Cardiac septum (tissue), 1 donor: ENCODE results near the gene DCHS2. TPM values are rescaled to one million over a fixed set of nuclear protein-coding genes. Genes with fewer than 3 reads are reported as not detected.

Source experiments
- DNase-seq: peaks from one replicate; pipeline ENCODE4 v3.0.0-alpha.2; 2020; ENCODE audit warnings: low spot score
- intact Hi-C: fragments of 100-400 bp; cut with DNase I; formaldehyde crosslinking; loops from one replicate; pipeline ENCODE4 v1.14.0; 2022
- total RNA-seq: library from RNA; stranded (reverse); fragmentation: NEBNext Ultra II Directional; extraction: Animal tissue kit (Norgen Biotek cat#: 25700); gene quantifications from one replicate; pipeline ENCODE4 v1.2.1, GENCODE V29; 2021
- donor health status: DM: no; HTN: no; CAD: no.

The DCHS2 gene
- total RNA-seq, 1 donor from 2014 or later: not detected

DNA sequence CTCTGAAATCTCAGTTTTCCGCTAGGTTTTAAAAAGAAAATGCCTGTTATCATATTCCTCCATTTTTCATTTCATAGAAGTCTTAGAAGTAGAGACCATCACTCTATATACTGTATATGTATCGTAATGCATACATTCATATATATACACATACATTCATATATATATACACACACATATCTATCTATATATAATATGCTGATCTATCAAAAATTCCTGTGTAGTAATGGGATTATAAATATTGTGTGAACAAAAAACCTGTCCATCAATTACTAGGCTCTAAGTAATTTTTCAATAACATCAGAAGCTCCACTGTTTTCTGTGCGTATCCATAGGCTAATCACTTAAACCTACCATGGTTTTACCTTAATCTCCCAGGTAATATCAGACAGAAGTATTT lies 150.2 kb downstream of the DCHS2 start:
- intact Hi-C loops: no loop called here
- no peak for DNase-seq

DNA sequence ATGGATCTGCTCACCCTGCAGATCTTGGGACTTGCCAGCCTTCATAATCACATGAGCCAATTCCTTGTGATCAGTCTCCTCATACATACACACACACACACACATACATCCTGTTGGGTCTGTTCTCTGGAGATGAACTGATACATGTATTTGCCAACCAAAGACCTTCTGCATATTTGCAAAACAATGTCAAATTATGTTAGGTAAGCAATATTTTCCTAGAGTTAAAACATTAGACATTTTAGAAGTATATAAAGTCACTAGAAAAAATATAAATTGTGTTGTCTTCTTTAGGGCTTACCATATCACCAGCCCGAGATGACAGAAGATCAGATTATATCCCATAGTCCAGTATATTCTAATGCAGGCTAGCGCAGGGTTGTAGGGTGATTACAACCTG lies 156.0 kb downstream of the DCHS2 start:
- intact Hi-C loops: no loop called here
- DNase-seq: no peak

DNA sequence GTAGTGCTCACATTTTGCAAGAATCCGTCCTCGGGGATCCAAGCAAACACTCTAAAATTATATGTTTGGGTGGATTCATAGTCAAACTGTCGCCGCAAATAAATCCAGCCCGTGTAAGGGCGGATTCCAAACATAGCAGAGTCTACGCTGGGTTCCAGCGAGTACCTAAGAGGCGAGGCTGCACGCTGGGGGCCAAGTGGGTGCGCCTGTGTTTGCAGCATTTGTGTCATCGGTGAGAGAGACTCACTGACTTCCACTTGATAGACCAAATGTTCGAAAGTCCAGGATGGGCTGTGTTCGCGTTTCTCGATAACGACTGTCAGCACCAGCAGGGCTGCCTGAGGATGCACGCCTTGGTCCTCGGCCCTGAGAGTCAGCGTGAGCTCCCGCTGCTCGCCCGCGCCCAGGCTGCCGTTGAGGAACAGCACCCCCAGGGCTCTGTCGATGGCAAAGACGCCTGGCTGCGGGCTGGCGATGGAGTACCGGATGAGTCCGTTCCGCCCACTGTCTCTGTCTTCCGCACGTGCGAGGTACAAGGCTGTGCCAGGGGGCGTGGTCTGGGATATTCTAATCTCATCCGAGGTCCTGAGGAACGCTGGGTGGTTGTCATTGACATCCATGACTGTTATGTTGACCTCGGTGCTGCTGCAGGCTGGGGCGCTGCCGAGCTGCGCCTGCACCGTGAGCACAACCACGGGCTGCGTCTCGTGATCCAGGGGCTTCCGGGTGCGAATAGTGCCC lies 158.7 kb downstream of the DCHS2 start:
- DNase-seq: no peak
- intact Hi-C loops: loop anchor here (5.0 kb wide), 1 partner anchor 174 kb away; no protein-coding TSS in a partner anchor

DNA sequence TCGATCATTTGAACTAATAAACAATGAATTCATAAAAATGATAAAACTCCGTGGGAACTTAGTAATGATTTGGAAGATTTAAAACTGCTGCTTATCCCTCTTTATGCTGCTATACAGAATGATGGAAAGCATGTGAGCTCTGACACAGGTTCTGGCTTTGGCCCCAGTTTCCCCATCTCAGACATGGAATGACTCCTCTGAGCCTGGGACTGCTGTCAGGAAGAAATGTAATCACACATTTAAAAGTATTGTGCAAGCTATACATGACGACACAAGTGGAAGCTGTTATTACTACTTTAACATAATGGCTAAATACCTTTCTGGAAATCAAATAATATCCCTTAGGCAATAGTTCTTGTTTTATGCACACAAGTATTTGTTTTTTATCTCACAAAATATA lies 161.7 kb downstream of the DCHS2 start:
- intact Hi-C loops: loop anchor here (5.0 kb wide), 1 partner anchor 177 kb away; no protein-coding TSS in a partner anchor
- DNase-seq: no peak

DNA sequence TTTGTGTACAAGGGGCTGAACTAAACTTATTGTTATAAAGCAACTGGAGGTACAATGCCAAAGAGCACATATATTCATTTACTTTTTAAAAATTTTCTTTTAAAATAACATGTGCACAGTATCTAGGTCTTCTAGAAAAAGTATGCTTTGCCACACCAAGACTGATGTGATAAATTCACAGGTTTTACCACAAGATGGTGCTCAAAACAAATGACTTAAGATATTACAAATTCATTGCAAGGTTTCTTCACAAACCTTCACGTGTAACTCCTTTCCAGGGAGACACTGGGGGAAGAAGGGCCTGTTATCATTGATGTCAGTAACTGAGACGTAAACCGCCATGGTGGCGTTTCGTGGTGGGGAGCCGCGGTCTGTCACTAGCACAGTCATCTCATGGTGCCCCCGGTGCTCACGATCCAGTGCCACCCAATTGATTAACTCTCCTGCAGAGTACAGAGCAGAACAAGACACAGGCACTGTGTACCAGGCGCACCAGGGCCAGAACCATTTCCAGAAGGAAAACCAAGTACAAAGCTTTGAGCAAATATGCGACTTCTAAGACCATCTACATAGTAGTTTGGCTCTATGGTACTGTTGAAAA lies 162.2 kb downstream of the DCHS2 start:
- intact Hi-C loops: no loop called here
- no peak for DNase-seq

DNA sequence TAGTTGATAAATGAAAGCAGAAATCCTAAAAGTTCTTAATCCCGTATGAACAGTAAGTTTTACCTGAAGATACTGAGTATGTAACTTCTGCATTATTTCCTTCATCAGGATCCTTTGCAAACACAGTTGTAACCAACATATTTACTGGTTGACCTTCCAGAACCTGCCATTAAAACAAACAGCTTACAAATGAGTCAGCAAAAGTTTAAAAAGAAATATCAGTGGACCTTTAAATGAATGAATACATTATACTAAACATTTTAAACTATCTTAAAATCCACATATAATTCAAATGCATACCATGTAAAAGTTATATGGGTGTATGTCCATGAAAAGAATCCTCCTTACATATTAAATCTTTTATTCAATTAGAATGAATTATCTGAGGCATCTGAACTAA lies 163.6 kb downstream of the DCHS2 start:
- DNase-seq: no peak
- intact Hi-C loops: no loop called here

DNA sequence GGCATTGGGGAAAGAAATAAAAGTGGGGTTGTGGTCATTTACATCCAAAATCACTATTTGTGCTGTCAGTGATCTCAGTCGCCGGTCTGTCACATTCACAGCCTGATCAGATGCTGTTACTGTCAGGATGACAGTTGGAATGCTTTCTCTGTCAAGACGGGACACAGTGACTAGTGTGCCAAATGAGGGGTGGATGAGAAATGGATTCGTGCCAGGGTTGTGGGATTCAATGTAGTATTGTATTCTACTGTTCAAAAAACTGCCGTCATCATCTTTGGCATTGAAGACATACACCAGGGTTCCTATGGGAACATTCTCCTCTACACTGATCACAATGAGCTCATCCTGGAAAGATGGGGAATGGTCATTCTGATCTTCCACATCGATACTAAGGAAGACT lies 171.1 kb downstream of the DCHS2 start:
- no peak for DNase-seq
- intact Hi-C loops: no loop called here

DNA sequence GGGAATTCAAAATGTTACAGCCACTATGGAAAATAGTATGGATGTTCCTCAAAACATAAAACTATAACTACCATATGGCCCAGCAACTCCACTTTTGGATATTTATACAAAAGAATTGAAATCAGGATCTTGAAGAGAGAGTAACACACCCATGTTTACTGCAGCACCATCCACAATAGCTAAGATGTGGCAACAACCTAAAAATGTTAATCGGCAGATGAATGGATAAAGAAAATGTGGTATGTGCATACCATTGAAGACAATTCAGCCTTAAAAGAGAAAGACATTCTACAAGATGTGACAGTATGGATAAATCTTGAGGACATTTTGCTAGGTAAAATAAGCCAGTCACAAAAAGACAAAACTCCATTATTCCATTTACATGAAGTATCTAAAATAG lies 171.9 kb downstream of the DCHS2 start:
- intact Hi-C loops: no loop called here
- no peak for DNase-seq

DNA sequence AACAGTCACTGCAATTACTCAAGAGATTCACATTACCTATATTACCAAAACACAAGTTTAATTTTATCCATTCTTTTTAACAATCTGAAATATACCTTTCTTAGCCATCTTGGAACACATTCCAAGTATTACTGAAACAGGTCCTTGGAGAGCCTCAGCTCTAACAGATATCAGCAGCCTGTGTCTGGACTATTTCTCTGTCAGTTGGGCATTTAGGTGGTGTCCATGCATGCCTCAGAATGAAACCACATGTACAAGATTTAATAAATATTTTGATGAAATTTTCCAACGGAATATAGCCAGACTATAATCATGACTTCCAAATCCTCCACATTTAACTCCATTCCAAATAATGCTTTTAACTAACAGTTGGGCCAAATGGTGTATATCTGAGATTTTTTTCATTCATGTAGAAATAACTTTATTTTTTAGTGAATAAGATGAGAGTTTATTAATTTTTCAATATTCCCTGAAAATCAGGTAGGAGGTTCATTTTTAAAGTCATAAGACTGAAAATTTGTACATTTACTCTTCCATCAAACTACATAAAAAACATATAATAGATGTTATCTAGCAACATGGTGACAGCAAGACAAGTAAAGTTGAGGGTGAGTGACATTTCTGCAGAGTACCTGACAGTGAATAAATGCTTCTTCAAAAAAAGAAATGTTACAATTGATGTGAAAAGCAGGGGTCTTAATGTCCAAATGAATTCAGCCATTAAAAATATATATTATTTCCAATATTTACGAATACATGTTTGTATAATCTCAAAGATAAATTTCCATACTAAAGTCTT lies 174.2 kb downstream of the DCHS2 start:
- DNase-seq: no peak
- intact Hi-C loops: no loop called here

DNA sequence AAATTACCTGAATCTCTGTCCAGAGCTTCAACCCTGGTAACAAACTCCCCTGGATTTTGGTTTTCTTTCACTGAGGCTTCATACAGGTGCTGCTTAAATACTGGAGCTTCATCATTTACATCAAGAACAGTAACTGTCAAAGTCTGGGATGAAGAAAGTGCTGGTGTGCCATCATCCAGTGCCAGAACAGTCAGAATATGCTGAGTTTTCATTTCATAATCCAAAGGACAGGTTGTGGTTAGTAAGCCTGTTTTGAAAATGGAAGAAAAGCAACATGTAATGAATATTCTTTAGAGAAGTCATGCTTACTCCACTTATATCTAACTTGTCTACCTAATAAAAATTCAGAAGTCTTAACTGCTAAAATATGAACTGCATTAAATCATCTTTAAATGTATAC lies 175.9 kb downstream of the DCHS2 start:
- DNase-seq: no peak
- intact Hi-C loops: no loop called here

DNA sequence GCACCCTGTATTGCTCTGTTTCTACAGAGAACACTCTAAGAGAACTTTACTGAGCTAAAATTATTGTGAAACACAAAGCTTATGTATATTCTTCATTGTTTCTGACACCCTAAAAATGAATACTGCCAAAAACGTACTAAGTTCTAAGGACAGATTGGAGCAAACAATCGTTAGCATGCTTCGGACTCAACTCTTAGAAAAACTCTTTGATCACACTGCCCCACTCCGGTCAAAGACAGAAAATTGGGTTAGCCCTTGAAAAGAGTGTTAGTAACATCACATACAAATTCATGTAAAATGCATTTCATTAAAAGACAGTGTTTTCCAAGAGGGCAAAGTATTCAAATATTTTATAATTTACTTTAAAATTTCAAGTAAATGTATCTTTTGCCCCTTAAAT lies 177.4 kb downstream of the DCHS2 start:
- intact Hi-C loops: loop anchor here (5.0 kb wide), 1 partner anchor 527 kb away; the partner anchor contains the start of gene SFRP2
- no peak for DNase-seq

DNA sequence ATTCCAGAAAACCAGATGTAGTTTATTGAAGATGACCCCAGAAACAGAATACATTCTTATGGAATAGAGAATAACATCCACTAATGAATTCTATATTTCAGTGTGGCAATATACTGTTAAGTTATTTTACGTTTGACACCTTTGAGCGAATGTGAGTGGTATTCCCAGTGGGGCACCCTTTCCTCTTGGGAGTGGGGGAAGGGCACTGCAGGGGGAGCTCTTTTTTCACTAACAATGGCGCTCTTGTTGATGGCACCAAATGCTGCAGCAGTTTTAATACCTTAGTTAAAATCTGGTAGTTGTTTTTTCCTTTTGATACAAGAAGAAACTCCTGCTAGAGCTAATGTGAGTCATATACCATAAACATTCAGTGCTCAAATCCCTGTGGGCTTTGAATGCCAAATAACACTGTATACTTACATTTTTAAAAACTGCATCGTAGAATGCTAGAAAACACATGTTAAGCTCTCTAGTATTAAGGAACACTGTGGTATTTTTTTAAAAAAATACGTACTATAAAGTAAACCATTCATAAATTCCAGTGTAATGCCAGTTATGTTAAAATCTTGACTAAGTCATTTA lies 178.5 kb downstream of the DCHS2 start:
- intact Hi-C loops: loop anchor here (5.0 kb wide), 1 partner anchor 526 kb away; the partner anchor contains the start of gene SFRP2
- DNase-seq: no peak

DNA sequence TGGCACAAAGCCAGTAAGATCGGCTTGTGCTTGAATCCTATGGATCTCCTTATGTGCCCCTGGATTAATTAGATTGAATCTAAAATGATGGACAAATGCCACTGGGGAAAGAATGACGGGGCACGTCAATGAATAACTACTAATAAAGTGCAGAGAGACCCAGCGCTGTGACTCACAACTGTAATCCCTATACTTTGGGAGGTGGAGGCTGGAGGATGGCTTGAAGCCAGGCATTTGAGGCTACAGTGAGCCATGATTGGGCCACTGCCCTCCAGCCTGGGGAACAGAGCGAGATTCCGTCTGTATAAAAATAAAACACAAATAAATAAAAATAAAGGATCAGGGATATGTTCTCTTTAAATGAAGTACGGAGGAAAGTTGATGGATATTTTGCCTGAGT lies 179.4 kb downstream of the DCHS2 start:
- DNase-seq: no peak
- intact Hi-C loops: loop anchor here (5.0 kb wide), 1 partner anchor 525 kb away; the partner anchor contains the start of gene SFRP2

DNA sequence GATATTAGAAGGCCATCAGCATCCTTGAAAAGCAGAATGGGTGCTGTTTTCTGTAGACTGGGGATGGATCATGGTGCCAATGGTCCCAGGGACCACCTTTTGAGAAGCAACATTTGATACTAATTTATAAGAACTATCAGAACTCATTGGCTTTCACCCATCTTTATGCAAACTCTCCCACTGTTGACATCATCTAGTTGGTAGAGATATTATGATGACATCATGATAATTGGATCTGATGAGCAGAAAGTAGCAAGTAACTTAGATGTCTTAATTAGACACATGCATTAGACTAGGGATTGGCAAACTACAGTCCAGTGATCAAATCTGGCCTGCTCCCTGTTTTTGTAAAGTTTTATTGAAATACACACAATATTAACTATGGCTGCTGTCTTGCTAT lies 181.0 kb downstream of the DCHS2 start:
- intact Hi-C loops: loop anchor here (5.0 kb wide), 1 partner anchor 523 kb away; the partner anchor contains the start of gene SFRP2
- no peak for DNase-seq

DNA sequence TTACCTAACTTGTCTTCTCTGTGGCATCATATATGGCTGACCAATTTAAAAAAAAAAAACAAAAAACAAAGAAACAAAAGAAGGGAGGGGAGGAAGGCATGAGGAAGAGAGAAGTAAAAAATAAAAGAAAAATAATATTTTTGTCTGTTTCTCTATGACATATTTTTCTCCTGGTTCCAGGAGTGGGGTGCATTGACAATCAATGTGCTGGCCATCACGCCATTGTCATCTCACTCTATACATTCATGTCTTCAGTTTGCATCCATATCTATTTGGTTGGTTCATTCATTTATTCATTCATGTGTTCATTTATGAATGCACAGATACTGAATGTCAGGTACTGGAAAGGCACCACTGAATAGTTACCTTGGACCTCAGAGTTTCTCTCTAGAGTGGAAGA lies 183.4 kb downstream of the DCHS2 start:
- intact Hi-C loops: no loop called here
- DNase-seq: no peak

DNA sequence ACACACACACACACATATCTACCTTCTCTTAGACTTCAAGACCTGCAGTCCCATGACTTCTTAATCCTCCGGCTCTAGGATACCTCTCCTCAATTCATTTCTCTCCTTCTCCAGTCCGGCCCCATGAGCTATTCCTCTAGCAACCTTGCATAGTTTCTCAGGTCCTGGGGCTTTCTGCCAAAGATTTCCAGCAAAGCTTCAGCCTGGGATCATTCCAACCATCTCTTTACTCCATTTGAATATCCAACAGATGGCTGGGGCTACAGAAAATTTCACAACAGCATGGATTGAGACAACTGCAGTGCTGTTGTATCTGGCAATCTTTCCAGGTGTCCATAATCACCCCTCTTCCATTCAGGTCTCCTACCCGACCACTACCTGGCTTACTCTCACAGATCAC lies 184.1 kb downstream of the DCHS2 start:
- DNase-seq: no peak
- intact Hi-C loops: no loop called here

DNA sequence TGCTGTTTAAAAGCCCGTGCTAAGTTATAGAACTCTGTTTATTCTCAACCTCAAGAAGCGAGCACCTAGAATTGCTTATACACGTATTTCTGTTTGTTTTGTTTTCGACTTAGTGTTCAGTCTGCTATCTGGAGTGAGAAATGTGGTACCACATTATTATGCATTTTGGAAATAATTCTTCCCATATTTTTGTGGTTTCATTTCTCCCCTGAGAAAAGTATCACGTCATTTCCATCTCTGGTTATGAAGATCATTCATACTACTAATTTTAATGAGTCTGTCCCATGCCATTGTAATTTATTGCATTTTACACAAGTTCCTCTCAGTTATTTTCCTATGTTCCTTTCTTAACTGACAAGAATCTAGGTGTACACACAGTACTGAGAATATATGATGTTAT lies 186.0 kb downstream of the DCHS2 start:
- intact Hi-C loops: no loop called here
- no peak for DNase-seq

DNA sequence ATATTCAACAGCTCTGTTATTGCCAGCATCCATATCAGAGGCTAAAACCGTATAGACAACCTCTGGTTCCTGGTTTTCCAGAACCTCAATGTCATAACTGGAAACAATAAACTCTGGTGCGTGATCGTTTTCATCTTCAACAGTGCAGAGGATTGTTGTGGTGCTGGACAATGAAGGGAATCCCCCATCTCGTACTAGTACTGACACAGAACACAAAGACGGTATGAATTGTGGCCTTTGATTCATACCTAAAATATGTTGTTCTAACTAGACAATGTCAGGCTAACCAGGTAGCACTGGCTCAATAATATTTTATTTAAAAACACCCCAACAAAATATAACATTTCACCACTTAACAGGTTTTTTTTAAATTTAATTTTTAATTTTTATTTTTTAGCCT lies 186.9 kb downstream of the DCHS2 start:
- DNase-seq: no peak
- intact Hi-C loops: no loop called here

DNA sequence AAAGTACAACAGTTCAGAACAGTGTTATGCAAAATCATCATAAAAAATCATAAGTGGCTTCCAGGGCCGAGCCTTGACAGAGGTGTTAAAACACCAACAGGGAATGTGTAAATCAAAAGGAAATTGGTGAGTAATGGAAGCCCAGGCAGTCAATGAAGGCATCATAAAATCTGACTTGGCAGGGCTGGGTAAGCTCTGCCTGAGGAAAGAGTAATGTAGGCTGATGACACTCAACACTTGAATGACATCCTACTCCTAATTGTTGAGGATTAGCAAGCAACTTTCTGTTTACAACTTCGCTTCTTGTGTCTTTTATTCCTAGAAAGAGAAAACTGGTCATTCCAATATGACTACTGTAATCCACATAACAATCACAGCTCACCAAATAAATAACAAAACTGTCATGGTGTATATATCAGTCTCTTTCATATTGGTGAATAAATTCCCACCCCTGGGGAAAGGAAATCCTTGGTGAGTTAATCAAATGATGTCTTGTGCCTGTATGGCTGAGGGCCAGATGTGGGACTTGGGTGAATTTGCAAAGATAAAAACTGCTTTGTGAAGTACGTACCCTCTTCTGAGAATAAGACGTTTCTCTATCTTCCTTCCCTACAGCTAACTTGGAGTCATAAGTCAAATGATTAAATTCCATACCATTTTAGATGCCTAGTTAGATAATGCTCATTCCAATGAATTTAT lies 196.8 kb downstream of the DCHS2 start:
- DNase-seq: no peak
- intact Hi-C loops: no loop called here

DNA sequence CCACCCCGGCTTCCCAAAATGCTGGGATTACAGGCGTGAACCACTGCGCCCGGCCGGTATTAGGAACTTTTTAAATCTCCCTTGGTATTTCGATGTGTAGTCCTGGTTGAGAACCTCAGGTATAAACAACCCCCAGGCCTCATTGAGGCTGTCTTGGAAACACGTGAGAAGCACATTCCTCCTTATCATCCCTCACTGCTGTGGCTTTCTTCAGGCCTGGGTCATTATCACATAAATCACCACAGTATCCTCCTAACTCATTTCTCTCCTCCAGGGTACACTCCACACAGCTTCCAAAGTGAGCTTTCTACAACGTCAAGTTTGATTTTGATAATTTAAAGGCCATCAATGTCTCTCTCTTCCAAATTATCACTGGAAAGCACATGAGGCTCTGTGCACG lies 198.2 kb downstream of the DCHS2 start:
- intact Hi-C loops: no loop called here
- no peak for DNase-seq
